ENCODE results near the gene PTGFRN. TPM values are rescaled to one million over a fixed set of nuclear protein-coding genes. Genes with fewer than 3 reads are reported as not detected.

The PTGFRN gene
- total and polyA plus RNA-seq, 5 experiments from 2014 or later, result 0.09 to 0.47 (median 0.23) TPM; not detected in 2

DNA sequence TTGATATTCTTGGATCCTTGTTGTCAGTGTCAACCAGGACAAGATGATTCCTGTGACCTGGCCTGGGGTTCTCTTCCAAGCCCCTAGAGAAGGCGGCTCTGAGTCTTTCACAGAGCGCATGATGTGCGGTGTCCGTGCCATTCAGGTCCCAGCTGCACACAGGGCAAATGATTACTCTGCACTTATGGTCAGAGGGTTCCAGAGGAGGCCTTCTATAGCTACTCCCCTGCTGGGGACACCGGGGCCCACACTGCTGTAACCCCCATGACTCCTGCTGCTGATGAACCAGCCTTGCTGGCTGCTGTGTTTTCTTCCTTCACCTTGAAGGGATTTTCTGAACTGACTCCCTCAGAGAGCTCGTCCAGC lies 1.5 kb downstream of the PTGFRN start:
- H3K27ac Mint-ChIP-seq, result no peak overlapping the region
- ATAC-seq, result no peak
- POLR2A ChIA-PET, result interaction anchor here (0.7 kb wide), 1 partner anchor 759 kb away, joined by 3 read pairs; no protein-coding TSS in a partner anchor
- peaks cover 9 to 19% (median 13%) of the 10 kb centered on the region in 4 donors for H3K4me1 Mint-ChIP-seq
- H3K36me3 Mint-ChIP-seq, result no peaks in the 10 kb centered on the region
- H3K27me3 Mint-ChIP-seq, result peaks cover 0 to 7% (median 0%) of the 10 kb centered on the region in 5 donors
- no peak for DNase-seq
- H3K4me3 Mint-ChIP-seq, result no peak overlapping the region
- H3K9me3 Mint-ChIP-seq, result no peaks in the 10 kb centered on the region

- H3K9me3 Mint-ChIP-seq, result no peaks in the 10 kb centered on the region
- no peaks in the 10 kb centered on the region for H3K36me3 Mint-ChIP-seq
- no peak overlapping the region for H3K4me3 Mint-ChIP-seq
- DNase-seq (no peak), ATAC-seq (no peak)
- H3K27me3 Mint-ChIP-seq, result peaks cover 0 to 7% (median 0%) of the 10 kb centered on the region in 5 donors
- H3K27ac Mint-ChIP-seq, result no peak overlapping the region
- peaks cover 9 to 19% (median 13%) of the 10 kb centered on the region in 4 donors for H3K4me1 Mint-ChIP-seq
- POLR2A ChIA-PET, result no interaction called here
Observed at GRCh38 chr1:116911779-116912469, 2.2 kb downstream of the PTGFRN start.

GRCh38 chr1:116912846-116913245 lies 3.1 kb downstream of the PTGFRN start:
- POLR2A ChIA-PET, result no interaction called here
- DNase-seq, result no peak
- Mint-ChIP-seq H3K27ac (no peak overlapping the region), H3K4me1 (peaks cover 9 to 19% (median 13%) of the 10 kb centered on the region in 4 donors), H3K4me3 (no peak overlapping the region), H3K36me3 (no peaks in the 10 kb centered on the region), H3K9me3 (no peaks in the 10 kb centered on the region), H3K27me3 (peaks cover 0 to 7% (median 0%) of the 10 kb centered on the region in 5 donors)
- ATAC-seq, result no peak

- H3K27ac Mint-ChIP-seq, result no peak overlapping the region
Observed at GRCh38 chr1:116913941-116914340, 4.2 kb downstream of the PTGFRN start.

DNA sequence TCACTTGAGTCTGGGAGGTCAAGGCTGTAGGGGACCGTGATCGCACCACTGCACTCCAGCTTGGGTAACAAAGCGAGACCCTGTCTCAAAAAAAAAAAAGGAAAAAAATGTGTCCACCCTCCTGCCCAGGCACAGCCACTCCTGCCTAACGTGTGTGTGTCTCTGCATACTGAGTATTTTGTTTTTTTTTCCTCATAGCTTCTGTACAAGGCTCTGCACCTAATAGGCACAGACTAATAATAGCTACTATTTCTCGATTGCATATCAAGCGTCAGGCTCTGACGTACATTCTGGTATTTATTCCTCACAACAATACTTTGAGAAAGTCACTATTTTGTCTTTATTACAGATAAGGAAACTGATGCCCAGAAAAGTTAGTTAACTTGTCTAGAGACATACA lies 5.0 kb downstream of the PTGFRN start:
- H3K9me3 Mint-ChIP-seq, result no peaks in the 10 kb centered on the region
- peak overlapping the region in 4 of 10 donors; percentile 20 to 64 (median 34) for H3K4me3 Mint-ChIP-seq
- no peaks in the 10 kb centered on the region for H3K27me3 Mint-ChIP-seq
- DNase-seq (no peak), ATAC-seq (no peak)
- H3K4me1 Mint-ChIP-seq, result peaks cover 6 to 12% (median 10%) of the 10 kb centered on the region in 4 donors
- no peaks in the 10 kb centered on the region for H3K36me3 Mint-ChIP-seq
- peak overlapping the region in 2 of 10 donors; percentile 2 to 15 for H3K27ac Mint-ChIP-seq
- POLR2A ChIA-PET, result interaction anchor here (1.0 kb wide), 1 partner anchor 33 kb away, joined by 3 read pairs; no protein-coding TSS in a partner anchor

More at GRCh38 chr1:116913941-116914340, 4.2 kb downstream of the PTGFRN start:
- no peak for DNase-seq
- no peaks in the 10 kb centered on the region for H3K9me3 Mint-ChIP-seq
- H3K36me3 Mint-ChIP-seq, result no peaks in the 10 kb centered on the region
- H3K4me1 Mint-ChIP-seq, result peaks cover 9 to 19% (median 13%) of the 10 kb centered on the region in 4 donors
- H3K4me3 Mint-ChIP-seq, result no peak overlapping the region
- POLR2A ChIA-PET, result no interaction called here
- no peak for ATAC-seq
- peaks cover 0 to 4% (median 0%) of the 10 kb centered on the region in 5 donors for H3K27me3 Mint-ChIP-seq

DNA sequence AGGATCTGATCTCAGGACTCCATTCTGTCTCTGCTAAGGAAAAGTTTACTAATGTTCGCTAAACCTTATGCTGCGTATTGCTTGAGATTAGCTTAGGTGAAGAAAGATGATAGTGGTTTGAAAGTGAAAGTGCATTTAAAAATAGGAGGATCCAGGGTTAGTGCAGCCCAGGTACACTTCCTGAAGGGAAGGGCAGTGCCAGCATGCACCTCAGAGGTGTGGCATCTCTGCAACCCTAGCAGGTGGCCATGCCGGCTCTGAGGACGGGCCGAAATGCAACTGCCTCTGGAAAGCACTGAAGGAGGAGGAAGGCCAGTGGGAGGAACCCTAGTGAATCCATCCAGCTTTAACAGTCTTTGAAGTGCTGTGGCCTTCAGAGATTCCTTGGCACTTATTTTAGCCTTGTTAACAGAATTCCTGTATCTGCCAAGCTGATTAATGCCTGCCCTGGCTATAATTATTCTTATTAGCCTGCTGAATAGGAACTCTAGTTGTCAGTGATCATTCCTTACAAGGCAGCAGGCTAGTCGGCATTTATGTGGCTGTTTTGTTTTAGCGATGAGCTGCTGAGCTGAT lies 5.5 kb downstream of the PTGFRN start:
- H3K9me3 Mint-ChIP-seq, result no peaks in the 10 kb centered on the region
- POLR2A ChIA-PET, result interaction anchor here (1.0 kb wide), 1 partner anchor 33 kb away, joined by 3 read pairs; no protein-coding TSS in a partner anchor
- H3K27ac Mint-ChIP-seq, result peak overlapping the region in 3 of 10 donors; percentile 2 to 57 (median 15)
- ATAC-seq (peak in 1 of 2 donors; percentile 21), DNase-seq (no peak)
- H3K27me3 Mint-ChIP-seq, result no peaks in the 10 kb centered on the region
- peaks cover 6 to 12% (median 10%) of the 10 kb centered on the region in 4 donors for H3K4me1 Mint-ChIP-seq
- H3K4me3 Mint-ChIP-seq, result peak overlapping the region; percentile 20 to 74 (median 64)
- no peaks in the 10 kb centered on the region for H3K36me3 Mint-ChIP-seq

DNA sequence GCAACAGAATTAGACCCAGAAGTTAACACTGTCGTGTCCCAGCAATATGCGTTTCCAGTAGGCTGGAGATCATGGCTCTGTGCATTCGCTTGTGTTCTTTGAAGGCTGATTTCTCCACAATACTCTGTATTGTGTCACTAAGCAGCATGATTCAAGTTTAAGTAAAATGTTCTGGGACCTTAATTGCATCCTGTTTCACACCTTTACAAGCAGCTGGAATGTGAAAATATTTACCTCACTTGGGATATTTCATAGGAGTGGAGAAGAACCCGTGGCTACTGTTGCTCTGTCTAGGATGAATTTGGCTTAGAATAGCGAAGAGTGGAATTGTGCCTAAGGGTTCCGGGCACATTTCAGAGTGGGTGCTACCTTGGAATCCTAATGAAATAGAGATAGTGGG lies 6.3 kb downstream of the PTGFRN start:
- Mint-ChIP-seq H3K4me3 (peak overlapping the region in 1 of 10 donors; percentile 52), H3K4me1 (peaks cover 6 to 12% (median 10%) of the 10 kb centered on the region in 4 donors), H3K27me3 (peaks cover 0 to under 1% (median 0%) of the 10 kb centered on the region in 5 donors), H3K36me3 (no peaks in the 10 kb centered on the region), H3K9me3 (no peaks in the 10 kb centered on the region), H3K27ac (peak overlapping the region in 1 of 10 donors; percentile 24)
- POLR2A ChIA-PET, result no interaction called here
- no peak for DNase-seq
- no peak for ATAC-seq

DNA sequence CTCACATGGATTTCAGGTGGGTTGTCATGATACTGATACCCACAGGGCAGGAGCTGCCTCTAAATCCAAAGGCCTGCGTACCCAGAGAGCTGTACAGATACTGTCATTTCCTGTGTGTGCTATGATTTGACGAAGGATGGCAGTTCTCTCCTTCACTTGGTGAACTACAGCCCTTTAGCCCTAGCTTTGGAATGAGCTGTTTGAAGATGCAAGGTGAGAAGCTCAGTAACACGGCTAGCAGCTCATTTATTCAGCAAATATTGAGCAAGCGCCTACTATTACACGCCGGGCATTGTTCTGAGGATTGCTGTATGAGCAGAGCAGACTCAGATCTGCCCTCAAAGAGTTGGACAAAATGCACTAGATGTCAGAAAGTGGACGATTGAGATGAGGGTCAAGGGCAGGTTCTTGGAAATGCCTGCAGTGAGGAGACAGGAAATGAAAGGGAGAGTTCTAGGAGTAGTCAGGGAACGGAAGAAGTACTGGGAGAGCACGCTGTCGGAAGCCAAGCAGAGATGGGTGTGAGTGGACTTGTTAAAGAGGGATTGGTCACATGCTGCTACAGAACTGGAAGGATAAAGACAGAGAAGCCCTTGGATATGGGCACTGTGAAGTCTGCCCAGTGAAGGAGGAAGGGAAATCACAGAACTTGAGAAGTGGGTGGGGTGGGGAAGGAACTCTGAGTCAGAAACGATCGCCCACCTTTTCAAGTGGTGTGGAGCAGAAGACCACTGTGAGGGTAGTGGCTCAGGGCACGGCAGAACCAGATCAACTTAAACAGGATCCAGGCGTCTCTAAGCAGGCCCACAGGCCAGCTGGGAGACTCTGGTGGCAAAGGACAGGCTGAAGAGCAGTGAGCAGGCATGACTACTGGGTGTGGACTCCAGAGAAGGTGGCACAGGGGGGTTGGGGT lies 7.1 kb downstream of the PTGFRN start:
- no peak overlapping the region for H3K4me3 Mint-ChIP-seq
- no peaks in the 10 kb centered on the region for H3K36me3 Mint-ChIP-seq
- POLR2A ChIA-PET, result no interaction called here
- peaks cover 6 to 12% (median 10%) of the 10 kb centered on the region in 4 donors for H3K4me1 Mint-ChIP-seq
- H3K27ac Mint-ChIP-seq, result no peak overlapping the region
- ATAC-seq (no peak), DNase-seq (no peak)
- H3K9me3 Mint-ChIP-seq, result no peaks in the 10 kb centered on the region
- peaks cover 0 to 3% (median 0%) of the 10 kb centered on the region in 5 donors for H3K27me3 Mint-ChIP-seq

- H3K27me3 Mint-ChIP-seq, result peaks cover 0 to 5% (median 0%) of the 10 kb centered on the region in 5 donors
- POLR2A ChIA-PET, result no interaction called here
- no peaks in the 10 kb centered on the region for H3K36me3 Mint-ChIP-seq
- no peaks in the 10 kb centered on the region for H3K9me3 Mint-ChIP-seq
- ATAC-seq (no peak), DNase-seq (no peak)
- peaks cover 6 to 12% (median 10%) of the 10 kb centered on the region in 4 donors for H3K4me1 Mint-ChIP-seq
- no peak overlapping the region for H3K27ac Mint-ChIP-seq
- H3K4me3 Mint-ChIP-seq, result no peak overlapping the region
Observed at GRCh38 chr1:116918714-116919357, 9.1 kb downstream of the PTGFRN start.

GRCh38 chr1:116919802-116920201 lies 10.1 kb downstream of the PTGFRN start:
- H3K9me3 Mint-ChIP-seq, result no peaks in the 10 kb centered on the region
- no peak overlapping the region for H3K4me3 Mint-ChIP-seq
- H3K27ac Mint-ChIP-seq, result peak overlapping the region in 1 of 10 donors; percentile 80
- peaks cover 0 to 5% (median 0%) of the 10 kb centered on the region in 5 donors for H3K27me3 Mint-ChIP-seq
- POLR2A ChIA-PET, result no interaction called here
- no peaks in the 10 kb centered on the region for H3K36me3 Mint-ChIP-seq
- ATAC-seq (no peak), DNase-seq (no peak)
- H3K4me1 Mint-ChIP-seq, result peaks cover 4 to 10% (median 9%) of the 10 kb centered on the region in 4 donors

DNA sequence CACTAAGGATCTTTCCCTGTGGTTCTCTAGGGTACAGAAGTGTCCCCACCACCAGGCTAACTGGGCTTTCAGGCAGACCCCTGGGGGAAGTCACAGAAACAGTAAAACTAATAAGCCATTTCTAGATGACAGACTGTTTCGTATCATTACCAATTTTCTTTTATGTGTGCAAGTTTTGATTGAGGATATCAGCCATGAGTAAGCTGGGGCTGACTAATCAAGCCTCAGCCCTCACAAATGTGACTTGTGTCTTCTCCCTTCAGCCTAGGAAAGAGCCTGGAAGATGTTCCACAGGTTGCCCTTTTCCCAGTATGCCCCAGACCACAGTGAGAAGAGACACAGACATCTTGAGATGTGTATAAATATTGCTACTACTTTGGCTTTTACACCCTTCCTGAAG lies 10.5 kb downstream of the PTGFRN start:
- Mint-ChIP-seq H3K4me3 (no peak overlapping the region), H3K27me3 (peaks cover 0 to 5% (median 0%) of the 10 kb centered on the region in 5 donors), H3K4me1 (peaks cover 2 to 6% (median 5%) of the 10 kb centered on the region in 4 donors), H3K36me3 (no peaks in the 10 kb centered on the region), H3K27ac (peak overlapping the region in 1 of 10 donors; percentile 80), H3K9me3 (no peaks in the 10 kb centered on the region)
- POLR2A ChIA-PET, result no interaction called here
- no peak for DNase-seq
- no peak for ATAC-seq

- H3K36me3 Mint-ChIP-seq, result no peaks in the 10 kb centered on the region
- POLR2A ChIA-PET, result interaction anchor here (0.6 kb wide), 1 partner anchor 103 kb away, joined by 3 read pairs; no protein-coding TSS in a partner anchor
- H3K9me3 Mint-ChIP-seq, result no peaks in the 10 kb centered on the region
- ATAC-seq, result no peak
- H3K27me3 Mint-ChIP-seq, result peaks cover 0 to 5% (median 0%) of the 10 kb centered on the region in 5 donors
- no peak overlapping the region for H3K27ac Mint-ChIP-seq
- no peak for DNase-seq
- H3K4me3 Mint-ChIP-seq, result no peak overlapping the region
- H3K4me1 Mint-ChIP-seq, result no peaks in the 10 kb centered on the region
Observed at GRCh38 chr1:116921301-116921885, 11.7 kb downstream of the PTGFRN start.
